ENCODE data around the gene SLC16A3. TPM values are rescaled to one million over a fixed set of nuclear protein-coding genes. Genes with fewer than 3 reads are reported as not detected.

SLC16A3 gene
- total and polyA plus RNA-seq, 2 experiments from 2014 or later: 3.5 to 10.6 TPM

GRCh38 chr17:82235775-82236141 is 6.9 kb downstream of the SLC16A3 start:
- Histone ChIP-seq H3F3A (replicated peaks; ENCODE audit: low read depth) (peaks cover 2% of the 10 kb centered on the region; the same call in 1 of the 2 replicates), H3K9me2 (ENCODE audit: insufficient read depth) (no peaks in the 10 kb centered on the region), H3K4me3 (no peak overlapping the region), H3K79me2 (replicated peaks; ENCODE audit: insufficient read depth) (no peaks in the 10 kb centered on the region), H3K4me1 (ENCODE audit: insufficient read depth) (no peaks in the 10 kb centered on the region; the same call in 1 of the 2 replicates), H4K20me1 (replicated peaks; ENCODE audit: insufficient read depth) (no peaks in the 10 kb centered on the region; the same call in 1 of the 2 replicates), H3K27ac (ENCODE audit: low read depth) (0 out of 2 replicates have a peak overlapping the region, but pooled peaks have one; percentile 19), H3K36me3 (ENCODE audit: insufficient read depth) (no peaks in the 10 kb centered on the region), H3K4me2 (no peak overlapping the region), H3K27me3 (ENCODE audit: insufficient read depth) (peaks cover 11% of the 10 kb centered on the region), H2AFZ (no peak overlapping the region)
- no peak overlapping the region for H3K27ac Mint-ChIP-seq
- peaks cover 8% of the 10 kb centered on the region; the same call in 2 of the 3 replicates for H3K4me1 Mint-ChIP-seq
- H3K9me3 Mint-ChIP-seq: no peaks in the 10 kb centered on the region
- DNase-seq (ENCODE audit: low spot score): no peak
- no peaks in the 10 kb centered on the region; the same call in 2 of the 3 replicates for H3K36me3 Mint-ChIP-seq (ENCODE audit: low read depth)
- ATAC-seq: no peak; the same call in 2 of the 3 replicates
- no peak for TF ChIP-seq EZH2phosphoT487 (IDR thresholded peaks at IDR 0.05; ENCODE audit: unreplicated experiment)
- no peak for TF ChIP-seq JUNB (IDR thresholded peaks at IDR 0.05; ENCODE audit: unreplicated experiment)
- TF ChIP-seq ZNF114 (CRISPR knock-in tag; IDR thresholded peaks at IDR 0.05): no peak
- H3K4me3 Mint-ChIP-seq: no peak overlapping the region
- peaks cover 16% of the 10 kb centered on the region for H3K27me3 Mint-ChIP-seq (ENCODE audit: insufficient read depth, low read depth, poor library complexity)

DNA sequence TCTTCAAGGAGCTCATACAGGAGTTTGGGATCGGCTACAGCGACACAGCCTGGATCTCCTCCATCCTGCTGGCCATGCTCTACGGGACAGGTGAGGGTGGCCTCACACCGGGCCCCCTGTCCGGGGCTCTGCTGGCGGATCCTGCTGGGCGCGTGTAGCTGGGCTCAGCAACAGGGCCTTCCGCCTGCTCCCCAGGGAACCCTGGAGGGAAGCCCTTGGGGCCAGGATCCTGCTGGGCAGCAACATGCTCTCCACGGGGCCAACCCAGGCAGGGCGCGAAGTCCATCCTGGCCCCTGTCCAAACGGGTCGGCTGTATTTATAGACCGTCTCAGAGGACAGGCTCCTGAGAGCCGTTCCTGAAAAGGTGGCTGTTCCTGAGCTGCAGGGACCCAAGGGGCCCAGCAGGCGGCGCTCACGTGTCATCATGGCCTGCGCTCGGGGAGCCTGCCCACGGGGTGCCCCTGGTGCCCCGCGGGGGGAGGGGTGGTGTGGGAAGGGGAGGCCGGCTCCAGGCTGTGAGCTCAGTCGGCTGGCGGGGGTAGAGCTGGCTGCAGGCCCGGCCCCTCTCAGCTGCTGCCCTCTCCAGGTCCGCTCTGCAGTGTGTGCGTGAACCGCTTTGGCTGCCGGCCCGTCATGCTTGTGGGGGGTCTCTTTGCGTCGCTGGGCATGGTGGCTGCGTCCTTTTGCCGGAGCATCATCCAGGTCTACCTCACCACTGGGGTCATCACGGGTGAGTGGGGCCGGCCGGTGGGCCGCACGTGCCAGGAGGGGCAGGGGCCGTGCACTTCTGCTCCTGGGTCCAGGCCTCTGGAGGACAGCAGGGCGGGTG is 7.5 kb downstream of the SLC16A3 start:
- no peaks in the 10 kb centered on the region for H3K9me3 Mint-ChIP-seq
- H4K20me1 ChIP-seq (replicated peaks; ENCODE audit: insufficient read depth): no peaks in the 10 kb centered on the region; the same call in 1 of the 2 replicates
- no peaks in the 10 kb centered on the region for H3K79me2 ChIP-seq (replicated peaks; ENCODE audit: insufficient read depth)
- H3K36me3 ChIP-seq (ENCODE audit: insufficient read depth): no peaks in the 10 kb centered on the region
- H3K4me1 ChIP-seq (ENCODE audit: insufficient read depth): no peaks in the 10 kb centered on the region; the same call in 1 of the 2 replicates
- peaks cover 3% of the 10 kb centered on the region; the same call in 1 of the 2 replicates for H3F3A ChIP-seq (replicated peaks; ENCODE audit: low read depth)
- peaks cover 6% of the 10 kb centered on the region; the same call in 1 of the 2 replicates for H3K27me3 ChIP-seq (ENCODE audit: insufficient read depth)
- H2AFZ ChIP-seq: no peak overlapping the region
- no peaks in the 10 kb centered on the region for H3K9me2 ChIP-seq (ENCODE audit: insufficient read depth)
- H3K36me3 Mint-ChIP-seq (ENCODE audit: low read depth): no peaks in the 10 kb centered on the region; the same call in 2 of the 3 replicates
- H3K4me3 Mint-ChIP-seq: no peak overlapping the region
- ATAC-seq (peak; percentile 17), DNase-seq (ENCODE audit: low spot score) (peak; percentile 84)
- peaks cover 8% of the 10 kb centered on the region; the same call in 2 of the 3 replicates for H3K4me1 Mint-ChIP-seq
- 0 out of 2 replicates have a peak overlapping the region, but pooled peaks have one; percentile 26 for H3K4me2 ChIP-seq
- peaks cover 18% of the 10 kb centered on the region for H3K27me3 Mint-ChIP-seq (ENCODE audit: insufficient read depth, low read depth, poor library complexity)
- H3K4me3 ChIP-seq: no peak overlapping the region
- H3K27ac Mint-ChIP-seq: no peak overlapping the region
- 0 out of 2 replicates have a peak overlapping the region, but pooled peaks have one; percentile 19 for H3K27ac ChIP-seq (ENCODE audit: low read depth)
- TF ChIP-seq ZNF462 (CRISPR knock-in tag; IDR thresholded peaks at IDR 0.05) (no peak), STAT1 (IDR thresholded peaks at IDR 0.05; ENCODE audit: unreplicated experiment) (no peak), ZNF114 (CRISPR knock-in tag; IDR thresholded peaks at IDR 0.05) (no peak), CREB1 (CRISPR knock-in tag; IDR thresholded peaks at IDR 0.05; ENCODE audit: low read depth) (peak; percentile 38; the same call in 1 of the 2 replicates), ZNF331 (CRISPR knock-in tag; IDR thresholded peaks at IDR 0.05; ENCODE audit: low read depth) (no peak), POLR2AphosphoS5 (IDR thresholded peaks at IDR 0.05; ENCODE audit: low read depth) (no peak)
- TF ChIP-seq, protein P1, sequence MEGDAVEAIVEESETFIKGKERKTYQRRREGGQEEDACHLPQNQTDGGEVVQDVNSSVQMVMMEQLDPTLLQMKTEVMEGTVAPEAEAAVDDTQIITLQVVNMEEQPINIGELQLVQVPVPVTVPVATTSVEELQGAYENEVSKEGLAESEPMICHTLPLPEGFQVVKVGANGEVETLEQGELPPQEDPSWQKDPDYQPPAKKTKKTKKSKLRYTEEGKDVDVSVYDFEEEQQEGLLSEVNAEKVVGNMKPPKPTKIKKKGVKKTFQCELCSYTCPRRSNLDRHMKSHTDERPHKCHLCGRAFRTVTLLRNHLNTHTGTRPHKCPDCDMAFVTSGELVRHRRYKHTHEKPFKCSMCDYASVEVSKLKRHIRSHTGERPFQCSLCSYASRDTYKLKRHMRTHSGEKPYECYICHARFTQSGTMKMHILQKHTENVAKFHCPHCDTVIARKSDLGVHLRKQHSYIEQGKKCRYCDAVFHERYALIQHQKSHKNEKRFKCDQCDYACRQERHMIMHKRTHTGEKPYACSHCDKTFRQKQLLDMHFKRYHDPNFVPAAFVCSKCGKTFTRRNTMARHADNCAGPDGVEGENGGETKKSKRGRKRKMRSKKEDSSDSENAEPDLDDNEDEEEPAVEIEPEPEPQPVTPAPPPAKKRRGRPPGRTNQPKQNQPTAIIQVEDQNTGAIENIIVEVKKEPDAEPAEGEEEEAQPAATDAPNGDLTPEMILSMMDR (conservative IDR thresholded peaks at IDR 0.05; ENCODE audit: low read depth in 2 of 2): peak; percentile 90 to 91
- TF ChIP-seq, protein P2, sequence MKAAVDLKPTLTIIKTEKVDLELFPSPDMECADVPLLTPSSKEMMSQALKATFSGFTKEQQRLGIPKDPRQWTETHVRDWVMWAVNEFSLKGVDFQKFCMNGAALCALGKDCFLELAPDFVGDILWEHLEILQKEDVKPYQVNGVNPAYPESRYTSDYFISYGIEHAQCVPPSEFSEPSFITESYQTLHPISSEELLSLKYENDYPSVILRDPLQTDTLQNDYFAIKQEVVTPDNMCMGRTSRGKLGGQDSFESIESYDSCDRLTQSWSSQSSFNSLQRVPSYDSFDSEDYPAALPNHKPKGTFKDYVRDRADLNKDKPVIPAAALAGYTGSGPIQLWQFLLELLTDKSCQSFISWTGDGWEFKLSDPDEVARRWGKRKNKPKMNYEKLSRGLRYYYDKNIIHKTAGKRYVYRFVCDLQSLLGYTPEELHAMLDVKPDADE (IDR thresholded peaks at IDR 0.05): no peak

Data from GM23338 (cell line).